Measurements from ENCODE around the gene ZNF92. TPM values are rescaled to one million over a fixed set of nuclear protein-coding genes. Genes with fewer than 3 reads are reported as not detected.

ZNF92 gene
- polyA plus RNA-seq, 1 of the 3 experiments (the other 2 are of a cell fraction): 1.6 TPM

DNA sequence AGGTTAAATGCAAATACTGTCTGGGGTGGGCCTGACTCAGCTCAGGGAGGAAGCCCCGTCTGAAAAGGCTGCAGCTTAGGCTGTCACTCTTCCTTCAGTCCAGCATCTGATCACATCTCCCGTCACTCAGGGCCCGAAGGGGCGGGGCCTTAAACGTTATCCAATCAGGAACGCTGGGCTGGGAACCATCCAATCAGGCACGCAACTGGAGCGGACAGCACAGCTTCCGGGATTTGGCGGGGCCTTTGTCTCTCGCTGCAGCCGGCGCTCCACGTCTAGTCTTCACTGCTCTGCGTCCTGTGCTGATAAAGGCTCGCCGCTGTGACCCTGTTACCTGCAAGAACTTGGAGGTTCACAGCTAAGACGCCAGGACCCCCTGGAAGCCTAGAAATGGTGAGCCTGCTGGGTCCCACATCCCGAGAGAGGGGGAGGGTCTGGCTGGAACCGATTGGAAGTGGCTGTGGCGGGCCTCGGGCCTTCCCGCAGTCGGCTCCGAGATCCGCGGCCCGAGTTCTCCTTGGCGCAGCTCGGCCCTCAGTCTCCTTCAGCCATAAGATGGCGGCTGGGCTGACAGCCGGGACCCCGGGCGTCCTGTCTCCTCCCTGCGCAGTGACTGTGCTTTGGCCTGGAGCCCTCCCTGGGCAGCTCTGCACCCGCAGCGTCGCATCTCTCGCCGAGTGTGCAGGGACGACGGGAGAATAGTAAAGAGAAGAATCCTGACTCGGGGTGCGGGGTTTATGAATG is at the start of gene ZNF92 (continued):
- TF ChIP-seq ZBTB33 (IDR thresholded peaks at IDR 0.05; ENCODE audit: borderline replicate concordance, low read depth) (no peak), FOSL2 (IDR thresholded peaks at IDR 0.05; ENCODE audit: borderline replicate concordance, low read depth) (no peak; the same call in 1 of the 2 replicates), CTCF (IDR thresholded peaks at IDR 0.05) (no peak), TAF1 (IDR thresholded peaks at IDR 0.05; ENCODE audit: borderline replicate concordance, low read depth, low read length) (peak; percentile 87), JUND (IDR thresholded peaks at IDR 0.05) (no peak), TEAD4 (IDR thresholded peaks at IDR 0.05; ENCODE audit: borderline replicate concordance, insufficient read depth) (0 out of 2 replicates have a peak, but pooled peaks have one; percentile 15)

GRCh38 chr7:65325793-65326432 is 47.7 kb upstream of the ZNF92 start:
- Histone ChIP-seq H3K9me2 (no peaks in the 10 kb centered on the region), H3K27ac (ENCODE audit: low read depth in 2 of 2, low read length in 1 of 2) (no peak overlapping the region), H3K79me2 (ENCODE audit: insufficient read depth) (no peaks in the 10 kb centered on the region), H3K4me2 (no peak overlapping the region), H4K20me1 (ENCODE audit: insufficient read depth) (no peaks in the 10 kb centered on the region), H3F3A (replicated peaks; ENCODE audit: insufficient read depth) (no peaks in the 10 kb centered on the region), H3K4me3 (ENCODE audit: low read depth in 2 of 2, low read length in 1 of 2) (no peak overlapping the region), H3K4me1 (ENCODE audit: control insufficient read depth in 1 of 2, insufficient read depth in 2 of 2, low read depth in 1 of 2, low read length in 1 of 2) (no peaks in the 10 kb centered on the region; a peak in 1 of 4 replicates), H3K9me3 (no peaks in the 10 kb centered on the region), H3K9ac (no peak overlapping the region), H3K27me3 (ENCODE audit: insufficient read depth) (no peaks in the 10 kb centered on the region), H3K36me3 (replicated peaks in 1 of 2; ENCODE audit: control insufficient read depth in 1 of 2, insufficient read depth in 2 of 2, low read length in 1 of 2) (no peaks in the 10 kb centered on the region), H2AFZ (ENCODE audit: low read depth) (peak overlapping the region; percentile 47)
- WGBS (ENCODE audit: low lambda C conversion rate): 89% methylated on average over 4 of the region's 5 CpGs
- TF ChIP-seq FOSL2 (IDR thresholded peaks at IDR 0.05; ENCODE audit: borderline replicate concordance, low read depth) (no peak), SIN3A (IDR thresholded peaks at IDR 0.05; ENCODE audit: borderline replicate concordance, low read depth, low read length) (no peak), EZH2phosphoT487 (IDR thresholded peaks at IDR 0.05; ENCODE audit: borderline replicate concordance, low read depth) (no peak), GATA2 (CRISPR knock-in tag; IDR thresholded peaks at IDR 0.05) (no peak), NRF1 (IDR thresholded peaks at IDR 0.05; ENCODE audit: low read depth, low read length) (no peak), RAD21 (IDR thresholded peaks at IDR 0.05; ENCODE audit: low read length) (no peak), POLR2AphosphoS5 (IDR thresholded peaks at IDR 0.05; ENCODE audit: low read depth, low read length) (no peak), ZBTB33 (IDR thresholded peaks at IDR 0.05; ENCODE audit: borderline replicate concordance, low read depth) (no peak), TAF1 (IDR thresholded peaks at IDR 0.05; ENCODE audit: borderline replicate concordance, low read depth, low read length) (no peak), RCOR1 (IDR thresholded peaks at IDR 0.05; ENCODE audit: low read length) (no peak), NFIC (IDR thresholded peaks at IDR 0.05; ENCODE audit: borderline replicate concordance) (no peak)
- TF ChIP-seq, protein P1, sequence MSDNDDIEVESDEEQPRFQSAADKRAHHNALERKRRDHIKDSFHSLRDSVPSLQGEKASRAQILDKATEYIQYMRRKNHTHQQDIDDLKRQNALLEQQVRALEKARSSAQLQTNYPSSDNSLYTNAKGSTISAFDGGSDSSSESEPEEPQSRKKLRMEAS (IDR thresholded peaks at IDR 0.05; ENCODE audit: low read depth): no peak
- ChIA-PET CTCF (no interaction called here), POLR2A (no interaction called here)
- DNase-seq: no peak
